ENCODE data around the gene GJC1.

Gene GJC1

GRCh38 chr17:44773140-44773539, 56.9 kb downstream of the GJC1 start:
- TF ChIP-seq CTCF (IDR thresholded peaks at IDR 0.05; ENCODE audit: borderline replicate concordance, insufficient read depth, low read depth, low read length), result no peak
- H3K4me3 ChIP-seq (ENCODE audit: low read depth, low read length), result no peak overlapping the region

- no peak overlapping the region for H3K4me3 ChIP-seq (ENCODE audit: low read depth, low read length)
- no peak for TF ChIP-seq CTCF (IDR thresholded peaks at IDR 0.05; ENCODE audit: borderline replicate concordance, insufficient read depth, low read depth, low read length)
Observed at GRCh38 chr17:44772308-44773045, 57.6 kb downstream of the GJC1 start.

- no peak overlapping the region for H3K4me3 ChIP-seq (ENCODE audit: low read depth, low read length)
- TF ChIP-seq CTCF (IDR thresholded peaks at IDR 0.05; ENCODE audit: borderline replicate concordance, insufficient read depth, low read depth, low read length), result no peak
Observed at GRCh38 chr17:44770166-44770925, 59.7 kb downstream of the GJC1 start.

- H3K4me3 ChIP-seq (ENCODE audit: low read depth, low read length), result no peak overlapping the region
- TF ChIP-seq CTCF (IDR thresholded peaks at IDR 0.05; ENCODE audit: borderline replicate concordance, insufficient read depth, low read depth, low read length), result no peak
Observed at GRCh38 chr17:44769647-44770084, 60.4 kb downstream of the GJC1 start.

- no peak for TF ChIP-seq CTCF (IDR thresholded peaks at IDR 0.05; ENCODE audit: borderline replicate concordance, insufficient read depth, low read depth, low read length)
Observed at GRCh38 chr17:44769230-44769629, 60.9 kb downstream of the GJC1 start.

GRCh38 chr17:44768505-44769142, 61.5 kb downstream of the GJC1 start:
- TF ChIP-seq CTCF (IDR thresholded peaks at IDR 0.05; ENCODE audit: borderline replicate concordance, insufficient read depth, low read depth, low read length), result no peak
- H3K4me3 ChIP-seq (ENCODE audit: low read depth, low read length), result no peak overlapping the region

More at GRCh38 chr17:44769230-44769629, 60.9 kb downstream of the GJC1 start:
- H3K4me3 ChIP-seq (ENCODE audit: low read depth, low read length), result no peak overlapping the region
